Activated gamma-delta T cell treated with anti-CD3 and anti-CD28 coated beads, Interleukin-2, amount 50 U/mL, for 16 hours (primary cell): ENCODE measurements around the gene PGK1.
"Not testable (repeated sequence)": the region's sequence is repeated elsewhere in the genome, so short reads cannot be mapped to it uniquely, and the experiment has no call there.

Experiments used
- DNase-seq: peaks from one replicate; pipeline ENCODE4 v3.0.0-alpha.2; 2020; ENCODE audit warnings: low read depth

Gene PGK1

DNA sequence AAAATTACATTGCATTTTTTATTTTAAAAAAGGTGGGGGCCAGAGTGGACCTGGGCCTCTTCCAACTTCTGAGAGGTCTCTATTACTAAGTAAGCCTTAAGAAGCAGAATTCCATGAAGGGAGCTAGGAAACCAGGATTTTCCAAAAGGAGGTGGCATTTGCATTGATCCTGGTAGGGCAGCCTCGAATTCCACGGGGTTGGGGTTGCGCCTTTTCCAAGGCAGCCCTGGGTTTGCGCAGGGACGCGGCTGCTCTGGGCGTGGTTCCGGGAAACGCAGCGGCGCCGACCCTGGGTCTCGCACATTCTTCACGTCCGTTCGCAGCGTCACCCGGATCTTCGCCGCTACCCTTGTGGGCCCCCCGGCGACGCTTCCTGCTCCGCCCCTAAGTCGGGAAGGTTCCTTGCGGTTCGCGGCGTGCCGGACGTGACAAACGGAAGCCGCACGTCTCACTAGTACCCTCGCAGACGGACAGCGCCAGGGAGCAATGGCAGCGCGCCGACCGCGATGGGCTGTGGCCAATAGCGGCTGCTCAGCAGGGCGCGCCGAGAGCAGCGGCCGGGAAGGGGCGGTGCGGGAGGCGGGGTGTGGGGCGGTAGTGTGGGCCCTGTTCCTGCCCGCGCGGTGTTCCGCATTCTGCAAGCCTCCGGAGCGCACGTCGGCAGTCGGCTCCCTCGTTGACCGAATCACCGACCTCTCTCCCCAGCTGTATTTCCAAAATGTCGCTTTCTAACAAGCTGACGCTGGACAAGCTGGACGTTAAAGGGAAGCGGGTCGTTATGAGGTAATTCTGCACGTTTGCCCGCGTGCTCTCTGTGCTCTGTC lies at the start of gene PGK1:
Gene PGK1 (plus strand): TSS at position 626 of the 824 bp plus-strand sequence. CDS start 93 bp downstream, at position 719.
- DNase-seq = peak; percentile 84

DNA sequence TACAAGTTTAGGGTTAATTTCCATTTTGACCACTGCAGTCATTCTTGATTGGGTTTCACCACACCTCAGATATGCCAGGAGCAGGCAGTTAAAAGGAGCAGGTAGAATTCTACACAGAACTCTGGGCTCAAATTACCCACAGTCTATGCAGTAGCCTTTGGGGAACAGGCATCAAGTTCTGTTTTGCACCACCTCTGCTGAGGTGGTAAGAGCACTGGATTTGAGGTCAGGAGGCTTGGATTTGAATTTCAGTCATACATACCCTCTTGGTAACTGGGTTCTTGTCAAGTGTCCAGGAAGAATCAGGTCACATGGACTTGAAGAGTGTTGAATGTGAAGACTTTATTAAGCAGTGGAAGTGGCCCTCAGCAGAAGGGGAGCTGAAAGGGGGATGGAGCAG lies 40.4 kb upstream of the PGK1 start:
- no peak for DNase-seq

DNA sequence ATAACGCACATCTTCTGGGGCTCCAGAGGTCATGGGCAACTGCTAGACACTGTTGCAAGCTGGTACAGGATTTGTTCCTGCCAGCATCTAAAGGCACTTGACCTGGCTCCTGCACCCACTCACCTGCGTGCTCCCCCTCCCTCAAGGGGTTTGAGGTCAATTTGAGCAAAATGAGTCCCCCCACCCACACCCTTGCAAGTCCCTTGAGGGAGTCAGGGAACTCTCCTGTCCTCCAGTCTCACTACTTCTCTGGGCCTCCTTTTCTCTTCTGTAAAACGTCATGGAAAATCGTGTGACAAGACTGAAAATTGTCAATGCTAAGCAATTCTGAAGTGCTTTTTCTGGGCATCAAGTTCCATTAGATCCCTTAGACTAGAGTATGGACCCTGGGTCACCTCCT lies 39.9 kb upstream of the PGK1 start:
- no peak for DNase-seq

DNA sequence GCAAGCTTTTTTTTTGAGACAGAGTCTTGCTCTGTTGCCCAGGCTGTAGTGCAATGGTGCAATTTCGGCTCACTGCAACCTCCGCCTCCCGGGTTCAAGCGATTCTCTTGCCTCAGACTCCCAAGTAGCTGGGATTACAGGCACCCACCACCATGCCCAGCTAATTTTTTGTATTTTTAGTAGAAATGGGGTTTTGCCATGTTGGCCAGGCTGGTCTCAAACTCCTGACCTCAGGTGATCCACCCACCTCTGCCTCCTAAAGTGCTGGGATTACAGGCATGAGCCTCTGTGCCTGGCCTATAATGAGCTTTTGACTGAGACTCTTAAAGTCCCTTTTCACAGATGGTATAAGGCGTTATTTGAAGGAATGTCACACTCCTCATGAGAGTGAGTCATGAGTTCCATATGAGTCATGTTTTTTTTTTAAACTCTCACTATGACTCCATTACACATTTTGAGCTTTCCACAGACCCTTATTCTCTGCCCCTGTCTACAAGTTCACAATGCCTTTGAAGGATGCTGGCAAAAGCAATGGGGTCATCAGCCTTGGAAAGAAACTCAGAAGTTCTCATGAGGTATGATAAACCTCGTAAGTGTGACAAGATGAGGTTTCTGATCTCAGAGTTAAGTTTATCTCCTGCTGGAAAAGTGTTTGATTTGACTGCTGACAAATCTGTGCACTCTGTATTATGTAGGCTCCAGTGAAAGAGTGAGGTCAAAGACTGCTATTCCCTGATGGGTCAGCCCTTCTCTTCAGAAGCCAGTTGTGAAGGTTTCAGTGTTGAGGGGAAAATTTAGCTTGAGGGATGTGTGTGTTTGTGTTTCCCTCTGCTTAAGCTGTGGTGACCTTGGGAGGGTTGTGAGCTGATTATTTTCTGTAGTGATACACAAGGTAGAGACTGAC lies 39.1 kb upstream of the PGK1 start:
- DNase-seq = not testable (repeated sequence)

DNA sequence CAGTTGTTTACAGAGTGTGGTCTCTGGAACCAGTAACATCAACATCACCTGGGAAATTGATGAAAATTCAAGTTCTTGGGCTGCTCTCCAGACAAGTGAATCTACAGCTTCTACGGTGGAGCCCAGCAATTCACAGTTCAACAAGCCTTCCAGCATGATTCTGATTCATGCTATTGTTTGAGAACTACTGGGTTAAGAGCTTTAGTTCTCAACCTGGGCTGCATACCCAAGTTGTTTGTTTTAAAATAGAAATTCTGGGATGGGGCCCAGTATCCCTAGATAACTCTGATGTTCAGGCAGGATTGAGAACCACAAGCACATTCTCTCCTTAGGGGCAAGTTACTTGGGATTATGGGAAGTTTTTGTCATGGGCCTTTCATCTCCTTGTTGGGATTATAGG lies 37.9 kb upstream of the PGK1 start:
- DNase-seq = no peak

DNA sequence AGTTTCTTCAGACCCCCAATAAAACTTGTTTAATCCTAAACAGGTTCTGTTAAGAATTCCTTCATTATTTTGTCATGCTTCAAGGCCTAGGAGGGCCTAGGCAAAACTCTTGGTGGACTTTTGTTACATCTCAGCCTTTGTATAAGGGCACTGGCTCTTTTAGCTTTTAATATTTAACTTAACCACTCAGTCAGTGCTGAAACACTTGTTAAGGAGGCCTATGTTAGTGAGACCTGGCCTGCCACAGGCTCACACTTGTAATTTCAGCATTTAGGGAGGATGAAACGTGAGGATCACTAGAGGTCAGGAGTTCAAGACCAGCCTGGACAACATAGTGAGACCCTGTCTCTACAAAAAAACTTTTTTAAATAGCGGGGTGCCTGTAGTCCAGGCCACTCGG lies 32.7 kb upstream of the PGK1 start:
- DNase-seq = no peak

DNA sequence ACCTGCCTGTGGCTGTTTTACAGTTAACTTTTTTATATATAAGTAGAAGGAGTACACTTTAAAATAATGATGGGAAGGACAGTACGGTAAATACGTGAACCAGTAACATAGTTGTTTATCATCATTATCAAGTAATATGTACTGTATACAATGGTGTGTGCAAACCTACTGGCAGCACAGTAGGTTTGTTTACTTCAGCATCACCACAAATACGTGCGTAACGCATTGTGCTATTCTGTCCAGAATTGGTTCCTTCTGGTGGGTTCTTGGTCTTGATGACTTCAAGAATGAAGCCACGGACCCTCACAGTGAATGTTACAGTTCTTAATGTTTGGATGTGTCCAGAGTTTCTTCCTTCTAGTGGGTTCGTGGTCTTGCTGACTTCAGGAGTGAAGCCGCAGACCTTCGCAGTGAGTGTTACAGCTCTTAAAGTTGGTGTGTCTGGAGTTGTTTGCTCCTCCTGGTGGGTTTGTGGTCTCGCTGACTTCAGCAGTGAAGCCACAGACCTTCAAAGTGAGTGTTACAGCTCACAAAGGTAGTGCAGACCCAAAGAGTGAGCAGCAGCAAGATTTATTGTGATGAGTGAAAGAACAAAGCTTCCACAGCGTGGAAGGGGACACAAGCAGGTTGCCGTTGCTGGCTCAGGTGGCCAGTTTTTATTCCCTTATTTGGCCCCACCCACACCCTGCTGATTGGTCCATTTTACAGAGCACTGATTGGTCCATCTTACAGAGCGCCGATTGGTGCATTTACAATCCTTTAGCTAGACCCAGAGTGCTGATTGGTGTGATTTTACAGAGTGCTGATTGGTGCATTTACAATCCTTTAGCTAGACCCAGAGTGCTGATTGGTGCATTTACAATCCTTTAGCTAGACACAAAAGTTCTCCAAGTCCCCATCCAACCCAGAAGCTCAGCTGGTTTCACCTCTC lies 30.6 kb upstream of the PGK1 start:
- not testable (repeated sequence) for DNase-seq

DNA sequence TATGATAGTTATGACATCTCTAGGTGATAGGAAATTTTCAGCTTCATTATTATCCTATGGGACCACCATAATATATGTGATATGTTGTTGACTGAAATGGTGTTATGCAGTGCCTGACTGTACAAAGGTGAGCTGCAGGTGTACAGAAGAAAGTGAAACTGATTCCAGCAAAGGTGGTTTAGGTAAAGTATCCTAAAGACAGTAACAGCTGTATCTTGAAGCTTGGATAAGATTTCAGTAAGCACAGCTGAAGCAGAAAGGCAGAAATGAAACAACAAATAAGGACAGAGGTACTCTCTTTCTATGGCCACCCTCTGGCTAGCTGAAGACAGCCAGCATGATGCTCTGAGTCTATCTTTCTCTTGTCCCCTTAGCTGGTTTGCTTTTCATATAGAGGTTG lies 30.0 kb upstream of the PGK1 start:
- no peak for DNase-seq

DNA sequence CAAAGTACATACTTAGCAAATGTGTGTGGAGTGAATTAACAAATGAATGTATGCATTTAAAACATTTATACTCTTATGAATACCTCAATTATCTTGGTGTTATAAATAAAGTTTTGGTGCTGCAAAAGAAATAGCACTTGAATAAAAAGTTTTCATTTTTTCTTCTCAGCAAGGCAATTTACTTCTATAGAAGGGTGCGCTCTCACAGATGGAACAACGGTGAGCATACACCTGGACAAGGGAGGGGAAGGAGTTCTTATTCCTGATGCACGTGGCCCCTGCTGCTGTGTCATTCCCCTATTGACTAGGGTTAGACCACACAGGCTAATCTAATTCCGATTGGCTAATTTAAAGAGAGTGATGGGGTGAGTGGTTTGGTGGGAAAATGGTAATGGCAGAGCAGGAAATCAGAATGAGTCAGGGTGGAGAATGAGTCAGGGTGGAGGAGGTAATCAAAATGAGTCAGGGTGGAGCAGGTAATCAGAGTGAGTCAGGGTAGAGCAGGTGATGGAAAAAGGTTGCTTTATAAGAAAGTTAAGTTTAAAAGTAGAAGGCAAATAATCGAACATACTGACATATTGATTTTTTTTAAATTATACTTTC lies 28.2 kb upstream of the PGK1 start:
- DNase-seq = no peak

DNA sequence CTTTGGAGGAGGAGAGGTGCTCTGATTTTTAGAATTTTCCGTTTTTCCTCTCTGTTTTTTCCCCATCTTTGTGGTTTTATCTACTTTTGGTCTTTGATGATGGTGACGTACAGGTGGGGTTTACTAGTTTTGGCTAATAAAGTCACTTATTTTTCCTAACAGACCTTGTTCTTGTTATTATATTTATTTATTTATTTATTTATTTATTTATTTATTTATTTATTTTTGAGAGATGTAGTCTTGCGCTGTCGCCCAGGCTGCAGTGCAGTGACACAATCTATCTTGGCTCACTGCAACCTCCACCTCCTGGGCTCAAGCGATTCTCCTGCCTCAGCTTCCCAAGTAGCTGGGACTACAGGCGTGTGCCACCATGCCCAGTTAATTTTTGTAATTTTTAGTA lies 22.6 kb upstream of the PGK1 start:
- not testable (repeated sequence) for DNase-seq

DNA sequence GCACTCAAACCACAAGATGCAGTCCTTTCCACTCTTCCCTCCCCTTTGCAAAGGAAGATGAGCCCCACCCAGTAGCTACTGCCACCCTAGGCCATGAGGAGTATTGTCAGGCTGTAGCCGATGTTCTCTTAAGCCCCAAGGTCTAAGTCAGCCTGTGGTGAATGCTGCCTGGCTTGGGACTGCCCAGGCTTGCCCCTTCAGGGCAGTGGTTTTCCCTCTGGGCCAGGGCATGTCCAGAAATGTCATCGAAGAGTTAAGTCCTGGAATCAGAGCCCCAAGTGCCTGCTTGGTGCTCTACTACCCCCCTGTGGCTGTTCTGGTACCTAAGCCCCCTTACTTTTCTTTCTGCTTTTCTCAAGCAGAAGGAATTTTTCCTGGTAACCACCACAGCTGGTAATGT lies 11.8 kb upstream of the PGK1 start:
- no peak for DNase-seq

DNA sequence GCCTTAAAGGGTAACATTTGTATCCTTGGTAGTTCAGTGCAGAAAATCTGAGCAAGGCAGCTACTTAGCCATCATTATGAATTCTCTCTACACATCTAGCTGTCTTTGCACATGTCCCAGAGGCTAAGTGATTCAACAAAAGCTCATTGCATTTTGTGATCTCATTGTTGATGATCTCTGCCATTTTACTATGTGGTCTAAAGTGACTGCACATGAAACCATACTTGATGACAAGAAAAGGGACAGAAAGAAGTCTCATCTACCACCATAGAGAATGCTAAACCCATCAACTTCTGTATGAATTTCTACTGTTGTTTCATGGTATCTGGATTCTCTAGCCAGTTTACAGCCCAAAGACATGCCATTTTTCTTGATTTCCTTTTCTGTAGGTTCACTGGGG lies 5.9 kb upstream of the PGK1 start:
- no peak for DNase-seq

DNA sequence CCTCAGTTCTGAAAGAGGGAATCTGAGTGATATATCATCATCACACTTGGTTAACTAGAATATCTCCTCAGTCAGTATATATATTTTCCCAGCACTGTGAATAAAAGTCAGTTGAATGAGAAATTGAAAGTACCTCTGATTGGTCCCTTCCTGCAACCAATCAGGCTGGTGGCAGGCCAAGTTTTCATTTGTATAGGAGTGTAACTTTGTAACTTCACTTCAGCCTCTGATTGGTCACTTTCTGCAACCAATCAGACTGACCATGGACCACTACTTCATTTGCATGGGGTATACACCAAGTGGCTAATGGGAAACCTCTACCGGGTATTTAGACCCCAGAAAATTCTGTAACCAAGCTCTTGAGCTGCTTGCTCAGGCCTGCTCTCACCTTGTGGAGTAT lies 2.0 kb upstream of the PGK1 start:
- no peak for DNase-seq

DNA sequence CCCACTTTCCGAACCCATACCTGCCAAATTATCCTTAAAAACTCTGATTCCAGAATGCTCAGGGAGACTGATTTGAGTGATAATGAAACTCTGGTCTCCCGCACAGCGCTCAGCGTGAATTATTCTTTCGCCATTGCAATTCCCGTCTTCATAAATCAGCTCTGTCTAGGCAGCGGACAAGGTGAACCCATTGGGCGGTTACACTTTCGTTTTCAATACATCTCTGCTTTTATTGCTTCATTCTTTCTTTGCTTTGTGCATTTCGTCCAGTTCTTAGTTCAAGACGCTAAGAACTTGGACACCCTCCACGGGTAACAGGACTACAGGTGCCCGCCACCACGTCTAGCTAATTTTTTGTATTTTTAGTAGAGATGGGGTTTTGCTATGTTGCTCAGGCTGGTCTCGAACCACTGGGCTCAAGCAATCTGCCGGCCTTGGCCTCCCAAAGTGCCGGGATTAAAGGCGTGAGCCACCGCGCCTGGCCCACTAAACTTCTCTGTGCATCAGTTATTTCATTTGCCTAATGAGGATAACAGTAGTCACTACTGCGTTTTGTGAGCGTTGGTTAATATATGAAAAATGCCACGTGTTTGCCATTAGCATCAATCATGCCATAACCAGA lies 936 bp upstream of the PGK1 start:
- no peak for DNase-seq

DNA sequence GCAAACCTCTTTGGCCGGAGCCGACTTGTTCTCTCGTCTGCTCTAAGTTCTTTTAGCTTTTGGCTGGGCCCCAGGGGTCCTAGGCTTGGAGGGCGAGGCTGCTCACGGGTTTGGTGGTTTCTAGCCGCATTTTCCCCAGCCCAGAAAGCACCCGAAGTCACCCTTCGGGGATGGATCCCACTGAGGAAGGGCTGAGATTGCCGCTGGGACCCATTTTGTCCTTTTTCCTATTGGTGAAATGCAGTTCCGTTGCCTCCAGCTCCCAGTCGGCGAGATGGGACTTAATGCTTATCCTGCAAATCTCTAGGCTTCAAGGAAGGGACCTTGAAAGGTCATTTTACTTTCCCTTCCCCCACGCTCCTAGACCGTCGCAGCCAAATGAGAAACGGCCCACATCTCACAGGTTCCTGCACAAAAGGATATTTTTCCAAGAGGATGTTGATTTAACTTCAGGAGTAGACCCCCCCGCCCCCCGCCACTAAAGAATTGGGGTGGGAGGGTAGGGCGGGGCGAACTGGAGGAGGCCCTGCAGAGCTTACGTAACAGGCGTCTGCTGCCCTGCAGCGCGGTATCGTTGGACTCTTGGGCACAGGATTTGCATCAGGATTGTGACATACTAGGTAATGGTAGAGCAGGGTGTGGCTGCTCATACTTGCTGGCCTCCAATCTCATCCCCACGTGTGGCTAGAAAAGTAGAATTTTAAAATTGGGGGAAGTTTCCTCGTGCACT lies 564 bp downstream of the PGK1 start:
- DNase-seq = no peak

DNA sequence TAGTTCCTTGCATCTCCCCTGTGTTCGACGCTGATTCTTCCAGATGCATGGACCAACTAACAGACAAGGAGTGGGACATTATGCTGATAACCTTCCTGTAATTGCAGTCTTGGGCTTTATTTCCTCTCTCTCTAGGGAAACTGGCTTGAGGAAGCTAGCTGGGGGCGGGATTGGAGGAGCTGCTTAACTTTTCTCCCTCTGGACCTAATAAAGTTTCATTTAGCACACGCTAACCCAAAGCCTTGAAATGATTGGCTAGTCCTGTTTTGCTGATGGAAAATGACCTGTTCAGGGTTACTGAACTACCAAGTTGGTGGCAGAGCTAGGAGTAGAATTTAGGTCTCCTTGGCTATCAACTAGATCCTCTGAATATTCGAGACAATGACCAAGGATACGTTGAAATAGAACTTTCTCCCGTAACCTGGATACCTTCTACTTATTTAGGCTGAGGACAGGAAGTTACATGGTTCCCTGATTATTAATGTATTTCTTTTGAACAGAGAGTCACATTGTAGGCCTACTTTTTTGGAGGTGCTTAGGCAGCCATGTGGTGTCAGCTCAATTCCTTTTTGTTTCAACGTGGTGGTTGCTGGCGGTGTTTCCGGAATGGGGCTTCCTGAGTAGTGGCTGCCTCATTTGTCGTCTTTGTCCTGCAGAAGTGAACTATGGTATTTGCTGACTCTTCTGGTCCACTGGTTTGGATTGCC lies 2.0 kb downstream of the PGK1 start:
- no peak for DNase-seq

DNA sequence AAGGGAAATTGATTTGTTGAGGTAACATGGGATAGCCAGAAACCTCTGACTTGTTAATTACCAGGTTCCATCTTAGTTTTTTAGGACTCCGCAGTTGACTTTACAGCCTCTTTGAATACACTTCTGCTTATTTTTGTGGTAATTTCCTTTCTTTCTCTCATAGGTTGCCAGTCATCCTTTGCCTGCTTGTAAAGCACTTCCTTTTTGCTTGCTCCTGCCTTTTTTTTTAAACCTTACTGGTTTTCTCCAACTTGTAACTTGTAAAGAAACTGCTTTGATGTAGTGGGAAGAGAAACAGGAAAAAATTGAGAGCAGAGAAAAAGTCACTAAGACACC lies 2.6 kb downstream of the PGK1 start:
- no peak for DNase-seq

DNA sequence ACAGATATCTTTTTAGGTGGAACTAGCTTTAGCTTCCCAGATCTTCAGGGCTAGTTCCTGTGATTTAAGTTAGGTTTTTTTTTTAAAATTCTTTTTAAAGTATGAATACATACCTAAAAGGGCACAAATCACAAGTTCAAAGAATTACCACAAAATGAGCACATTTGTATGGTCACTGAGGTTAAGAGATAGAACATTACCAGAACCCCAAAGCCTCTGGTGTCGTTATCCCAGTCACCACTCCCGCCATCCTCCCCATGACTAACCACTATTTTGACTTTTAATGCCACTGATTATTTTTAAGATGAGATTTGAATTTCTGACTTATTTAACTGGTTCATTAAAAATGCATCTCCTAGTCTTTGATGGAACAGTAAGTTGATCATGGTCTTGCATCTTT lies 5.4 kb downstream of the PGK1 start:
- DNase-seq = no peak

DNA sequence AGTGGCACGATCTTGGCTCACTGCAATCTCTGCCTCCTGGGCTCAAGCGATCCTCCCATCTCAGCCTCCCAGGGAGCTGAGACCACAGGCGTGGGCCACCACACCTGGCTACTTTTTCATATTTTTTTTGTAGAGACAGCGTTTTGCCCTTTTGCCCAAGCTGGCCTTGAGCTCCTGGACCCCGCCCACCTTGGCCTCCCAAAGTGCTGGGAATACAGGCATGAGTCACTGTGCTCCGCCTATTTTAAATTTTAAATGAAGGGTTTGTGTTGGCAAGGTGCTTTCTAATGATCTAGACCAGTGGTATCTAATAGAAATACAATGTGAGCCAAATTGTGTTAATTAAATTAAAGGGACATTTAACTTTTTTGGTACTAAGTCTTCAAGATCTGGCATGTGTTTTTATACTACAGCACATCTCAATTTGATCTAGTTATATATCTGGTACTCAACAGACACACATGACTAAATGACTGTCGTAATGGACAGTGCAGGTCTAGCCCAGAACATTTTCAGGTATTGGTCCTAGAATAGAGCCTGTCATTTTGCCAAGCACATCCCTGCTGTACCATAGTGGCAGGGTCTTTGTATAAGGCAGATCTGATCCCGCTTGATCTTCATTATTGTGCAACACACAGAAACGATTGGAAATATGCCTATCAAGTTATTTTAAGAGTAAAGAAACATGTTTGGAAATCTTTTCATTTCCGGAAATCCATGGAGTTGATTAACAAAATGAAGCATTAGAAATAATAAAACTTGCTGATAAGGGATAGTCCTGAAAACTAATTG lies 7.3 kb downstream of the PGK1 start:
- no peak for DNase-seq
